Fibroblast of skin of scalp (primary cell): ENCODE data around the gene SNU13. TPM values are rescaled to one million over a fixed set of nuclear protein-coding genes. Genes with fewer than 3 reads are reported as not detected.
"Not testable (repeated sequence)": the region's sequence is repeated elsewhere in the genome, so short reads cannot be mapped to it uniquely, and the experiment has no call there.

Source experiments
- DNase-seq: peaks from one replicate; pipeline ENCODE4 v3.0.0-alpha.2; 2013
- polyA plus RNA-seq, 2 experiments: library from polyadenylated mRNA; unstranded; fragments of 120-200 nt; gene quantifications; one replicate each; pipeline ENCODE4 v1.2.1, GENCODE V29; 2013; ENCODE audit not compliant: insufficient read length in 2 of 2

Gene SNU13
- polyA plus RNA-seq (2013, experiment 1 of 2; ENCODE audit: insufficient read length) = 175 TPM
- polyA plus RNA-seq (2013, experiment 2 of 2; ENCODE audit: insufficient read length) = 160 TPM

- peak; percentile 92 for DNase-seq
Observed at GRCh38 chr22:41688365-41689211, at the start of gene SNU13. Gene SNU13 (minus strand): TSS chr22:41688867. CDS start chr22:41688796, 71 bp downstream.

DNA sequence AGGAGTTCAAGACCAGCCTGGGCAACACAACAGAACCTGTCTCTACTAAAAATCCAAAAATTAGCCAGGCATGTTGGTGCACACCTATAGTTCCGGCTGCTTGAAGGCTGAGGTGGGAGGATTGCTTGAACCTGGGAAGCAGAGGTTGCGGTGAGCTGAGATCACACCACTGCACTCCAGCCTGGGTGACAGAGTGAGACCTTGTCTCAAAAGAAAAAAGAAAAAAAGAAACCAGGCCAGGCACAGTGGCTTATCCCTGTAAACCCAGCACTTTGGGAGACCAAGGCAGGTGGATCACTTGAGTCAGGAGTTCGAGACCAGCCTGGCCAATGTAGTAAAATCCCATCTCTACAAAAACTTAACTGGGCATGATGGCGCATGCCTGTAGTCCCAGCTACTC lies 44.6 kb upstream of the SNU13 start:
- not testable (repeated sequence) for DNase-seq

GRCh38 chr22:41732096-41732772 lies 43.6 kb upstream of the SNU13 start:
- DNase-seq = no peak

GRCh38 chr22:41731609-41732008 lies 42.9 kb upstream of the SNU13 start:
- DNase-seq = no peak

DNA sequence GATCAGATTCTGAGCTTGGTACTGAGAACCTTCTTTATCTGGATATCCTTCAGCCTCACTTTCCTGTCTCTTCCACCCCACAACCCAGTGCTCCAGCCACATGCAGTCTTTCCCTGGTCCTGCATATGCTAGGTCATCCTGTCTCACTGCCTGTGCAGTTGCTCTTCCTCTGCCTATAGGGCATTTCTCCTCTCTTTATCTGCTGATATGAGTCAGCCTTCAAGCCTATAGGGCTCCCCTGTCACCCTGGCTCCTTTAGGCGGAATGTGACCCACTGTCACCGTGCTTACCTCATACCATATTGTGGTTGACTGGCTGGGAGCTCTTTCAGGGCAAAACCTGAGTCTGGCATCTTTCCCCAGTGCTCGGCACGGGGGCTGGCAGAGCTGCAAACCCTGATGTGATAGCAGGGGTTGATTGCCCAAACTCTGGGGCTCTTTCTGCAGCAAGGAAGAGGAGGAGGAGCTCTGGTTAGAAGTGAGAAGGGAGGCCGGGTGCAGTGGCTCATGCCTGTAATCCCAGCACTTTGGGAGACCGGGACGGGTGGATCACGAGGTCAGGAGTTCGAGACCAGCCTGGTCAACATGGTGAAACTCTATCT lies 36.9 kb upstream of the SNU13 start:
- DNase-seq = no peak

DNA sequence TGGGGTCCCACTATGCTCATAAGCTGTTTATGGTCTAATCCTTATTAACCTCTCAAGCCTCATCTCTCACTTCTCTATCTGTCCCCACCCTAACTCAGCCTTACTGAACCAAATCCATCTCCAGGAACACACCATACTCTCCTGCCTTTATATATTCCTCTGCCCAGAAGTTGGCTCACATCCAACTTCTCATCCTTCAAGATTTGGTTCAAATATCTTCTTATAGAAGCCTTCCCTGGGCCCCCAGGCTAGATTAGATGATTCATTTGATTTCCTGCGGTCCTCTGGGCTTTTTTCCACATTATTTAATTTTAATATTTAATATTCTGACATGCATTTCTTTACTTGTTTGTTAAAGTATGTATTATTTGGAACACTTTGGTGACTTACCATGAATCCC lies 33.8 kb upstream of the SNU13 start:
- DNase-seq = peak; percentile 13

DNA sequence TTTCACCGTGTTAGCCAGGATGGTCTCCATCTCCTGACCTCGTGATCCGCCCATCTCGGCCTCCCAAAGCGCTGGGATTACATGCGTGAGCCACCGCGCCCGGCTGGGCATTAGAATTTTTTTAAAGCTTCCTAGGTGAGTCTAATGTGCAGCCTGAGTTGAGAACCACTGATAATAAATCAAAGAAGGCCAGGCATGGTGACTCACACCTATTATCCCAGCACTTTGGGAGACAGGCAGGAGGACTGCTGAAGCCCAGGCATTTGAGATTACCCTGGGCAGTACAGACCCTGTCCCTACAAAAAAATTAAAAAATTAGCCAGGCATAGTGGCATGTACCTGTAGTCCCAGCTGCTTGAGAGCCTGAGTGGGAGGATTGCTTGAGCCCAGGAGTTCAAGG lies 24.3 kb upstream of the SNU13 start:
- no peak for DNase-seq

DNA sequence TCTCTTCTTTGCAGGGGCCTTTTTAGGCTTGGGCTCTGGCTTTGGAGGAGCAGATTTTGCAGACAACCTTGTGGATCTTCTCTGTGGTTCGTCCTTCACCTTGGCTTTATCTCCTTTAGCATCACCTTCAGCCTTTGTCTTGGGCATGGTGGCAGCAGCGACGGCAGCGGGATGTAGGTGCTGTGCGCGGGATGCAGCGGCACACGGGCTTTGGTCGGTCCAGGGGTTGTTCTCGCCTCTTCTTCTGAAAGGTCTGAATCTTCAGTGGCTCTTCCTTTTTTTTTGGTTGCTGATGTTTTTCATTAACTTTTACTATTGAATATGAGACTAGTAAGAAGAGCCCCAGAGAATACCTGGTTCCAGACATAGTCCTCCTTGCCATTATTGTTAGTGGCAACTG lies 20.7 kb upstream of the SNU13 start:
- no peak for DNase-seq

DNA sequence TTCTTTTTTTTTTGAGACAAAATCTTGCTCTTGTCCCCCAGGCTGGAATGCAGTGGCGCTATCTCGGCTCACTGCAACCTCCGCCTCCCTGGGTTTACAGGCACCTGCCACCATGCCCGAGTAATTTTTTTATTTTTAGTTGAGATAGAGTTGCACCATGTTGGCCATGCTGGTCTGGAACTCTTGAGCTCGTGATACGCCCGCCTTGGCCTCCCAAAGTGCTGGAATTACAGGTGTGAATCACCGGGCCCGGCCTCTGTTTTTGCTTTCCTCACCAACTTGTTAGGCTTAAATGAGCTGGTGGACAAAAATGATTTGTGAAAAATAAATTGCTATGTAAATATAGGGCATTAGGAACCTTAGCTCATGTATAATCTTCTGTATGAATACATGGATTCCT lies 14.1 kb upstream of the SNU13 start:
- DNase-seq = no peak

- no peak for DNase-seq
Observed at GRCh38 chr22:41700108-41700364, 11.4 kb upstream of the SNU13 start.

GRCh38 chr22:41699264-41700107 lies 10.8 kb upstream of the SNU13 start, which contains the start of gene MEI1:
Gene MEI1 (plus strand): TSS chr22:41699503. CDS start chr22:41699539, 36 bp downstream.
- peak; percentile 81 for DNase-seq

GRCh38 chr22:41697126-41697775 lies 8.6 kb upstream of the SNU13 start:
- peak; percentile 87 for DNase-seq

DNA sequence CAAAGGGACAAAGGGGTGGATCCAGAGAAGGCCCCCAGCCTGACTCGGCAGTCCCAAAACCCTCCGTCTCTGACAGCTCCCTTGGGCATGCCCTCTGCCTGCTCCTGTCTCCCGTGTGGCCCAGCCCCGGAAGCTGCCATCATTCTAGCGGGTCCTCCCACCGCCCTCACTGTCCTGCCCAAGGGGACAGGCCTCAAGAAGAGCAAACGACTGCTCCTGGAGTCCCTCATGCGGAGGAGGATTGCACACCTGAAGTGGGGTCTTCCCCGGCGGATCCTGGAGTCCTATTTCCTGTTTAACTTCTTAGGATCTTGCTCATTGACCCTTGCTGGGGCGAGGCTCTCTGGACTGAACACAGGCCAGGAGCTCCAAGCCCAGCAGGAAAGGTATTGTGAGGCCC lies 8.0 kb upstream of the SNU13 start:
- DNase-seq = no peak

- no peak for DNase-seq
Observed at GRCh38 chr22:41695211-41695610, 6.5 kb upstream of the SNU13 start.

DNA sequence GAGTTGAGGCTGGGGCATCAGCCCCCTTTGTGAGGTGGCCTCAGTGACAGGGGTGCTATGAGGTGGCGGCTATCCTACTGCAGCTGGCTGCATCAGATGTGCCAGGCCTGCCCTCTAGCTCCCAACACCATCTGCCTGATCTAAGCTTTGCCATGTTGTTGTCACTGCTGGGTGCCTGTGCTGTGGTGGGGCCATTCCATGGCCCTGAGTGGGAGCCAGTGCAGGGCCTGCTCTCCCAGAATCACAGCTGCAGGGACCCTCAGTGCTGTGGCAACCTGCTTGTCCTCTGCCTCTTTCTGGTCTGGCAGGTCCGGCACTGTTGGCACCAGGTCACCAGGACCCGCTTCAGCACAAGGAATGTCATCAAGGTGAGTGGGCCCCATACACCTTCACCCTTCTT lies 1.8 kb upstream of the SNU13 start:
- no peak for DNase-seq

DNA sequence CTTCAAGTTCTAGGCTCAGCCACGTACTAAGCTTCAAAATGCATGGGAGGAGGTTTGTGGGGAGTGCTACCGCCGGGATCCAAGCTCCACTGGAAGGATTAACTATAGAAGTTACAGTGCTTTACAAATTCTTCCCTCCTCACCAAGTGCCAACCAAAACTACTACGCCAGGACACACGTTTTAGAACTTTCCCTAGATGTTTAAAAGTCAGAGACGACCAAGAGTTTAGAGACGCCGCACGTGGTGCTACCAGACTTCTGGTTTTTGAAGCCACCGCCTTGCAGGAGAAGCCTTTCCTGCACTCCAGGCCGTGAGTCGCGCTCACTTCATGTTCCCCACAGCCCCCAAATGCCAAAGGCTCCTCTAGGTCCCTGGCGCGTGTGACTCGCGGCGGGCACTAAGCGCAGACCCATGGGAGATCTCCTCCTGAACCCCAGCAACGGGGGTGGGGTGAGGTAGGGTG lies 734 bp downstream of the SNU13 start:
- DNase-seq = peak; percentile 17

- DNase-seq = not testable (repeated sequence)
Observed at GRCh38 chr22:41686890-41687289, 1.8 kb downstream of the SNU13 start.

- no peak for DNase-seq
Observed at GRCh38 chr22:41684194-41684593, 4.5 kb downstream of the SNU13 start.

DNA sequence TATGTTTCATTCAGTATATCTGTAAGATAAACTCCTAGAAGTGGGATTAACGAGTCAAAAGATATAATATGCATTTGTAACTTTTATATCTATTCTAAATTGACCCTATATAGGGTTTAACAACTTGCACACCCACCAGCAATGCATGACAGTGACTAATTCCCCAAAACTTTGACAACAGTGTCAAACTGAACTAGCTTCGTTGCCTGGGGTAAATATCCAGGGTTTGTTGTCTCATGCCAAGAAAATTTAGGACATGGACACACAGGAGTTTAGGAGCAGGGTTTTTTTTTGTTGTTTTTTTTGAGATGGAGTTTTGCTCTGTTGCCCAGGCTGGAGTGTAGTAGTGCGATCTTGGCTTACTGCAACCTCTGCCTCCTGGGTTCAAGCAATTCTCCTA lies 5.1 kb downstream of the SNU13 start:
- peak; percentile 72 for DNase-seq

DNA sequence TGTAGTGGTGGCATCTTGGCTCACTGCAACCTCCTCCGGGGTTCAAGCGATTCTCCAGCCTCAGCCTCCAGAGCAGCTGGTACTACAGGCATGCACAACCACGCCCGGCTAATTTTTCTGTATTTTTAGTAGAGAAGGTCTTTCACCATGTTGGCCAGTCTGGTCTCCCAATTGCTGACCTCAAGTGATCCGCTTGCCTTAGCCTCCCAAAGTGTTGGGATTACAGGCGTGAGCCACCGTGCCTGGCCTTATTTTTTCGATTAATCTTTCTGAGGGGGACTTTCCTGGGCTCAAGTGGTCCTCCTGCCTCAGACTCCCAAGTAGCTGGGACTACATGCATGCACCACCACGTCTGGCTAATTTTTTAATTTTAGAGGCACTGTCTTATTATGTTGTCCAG lies 5.6 kb downstream of the SNU13 start:
- DNase-seq = no peak

GRCh38 chr22:41682033-41682807 lies 6.4 kb downstream of the SNU13 start:
- peak; percentile 86 for DNase-seq
